Astrocyte of the spinal cord (primary cell): ENCODE data around the gene HMGXB4.

ENCODE experiments used
- DNase-seq: peaks from one replicate; pipeline ENCODE4 v3.0.0; 2011; ENCODE audit warnings: low read depth, low spot score
- H3K4me3 ChIP-seq: 2 replicates; pipeline ENCODE4 v1.5.1; 2011; ENCODE audit warnings: low read depth, mild to moderate bottlenecking, low read length, moderate library complexity
- in situ Hi-C: cut with HindIII; loops from 2 replicates; pipeline ENCODE4 v1.10.0; 2017; ENCODE audit warnings: low sequenced_read_pairs
- TF ChIP-seq, protein P1 (sequence below): IDR thresholded peaks from 2 replicates; pipeline ENCODE4 v1.5.1; 2012; ENCODE audit warnings: low read depth, mild to moderate bottlenecking, low read length, inconsistent platforms

The HMGXB4 gene

DNA sequence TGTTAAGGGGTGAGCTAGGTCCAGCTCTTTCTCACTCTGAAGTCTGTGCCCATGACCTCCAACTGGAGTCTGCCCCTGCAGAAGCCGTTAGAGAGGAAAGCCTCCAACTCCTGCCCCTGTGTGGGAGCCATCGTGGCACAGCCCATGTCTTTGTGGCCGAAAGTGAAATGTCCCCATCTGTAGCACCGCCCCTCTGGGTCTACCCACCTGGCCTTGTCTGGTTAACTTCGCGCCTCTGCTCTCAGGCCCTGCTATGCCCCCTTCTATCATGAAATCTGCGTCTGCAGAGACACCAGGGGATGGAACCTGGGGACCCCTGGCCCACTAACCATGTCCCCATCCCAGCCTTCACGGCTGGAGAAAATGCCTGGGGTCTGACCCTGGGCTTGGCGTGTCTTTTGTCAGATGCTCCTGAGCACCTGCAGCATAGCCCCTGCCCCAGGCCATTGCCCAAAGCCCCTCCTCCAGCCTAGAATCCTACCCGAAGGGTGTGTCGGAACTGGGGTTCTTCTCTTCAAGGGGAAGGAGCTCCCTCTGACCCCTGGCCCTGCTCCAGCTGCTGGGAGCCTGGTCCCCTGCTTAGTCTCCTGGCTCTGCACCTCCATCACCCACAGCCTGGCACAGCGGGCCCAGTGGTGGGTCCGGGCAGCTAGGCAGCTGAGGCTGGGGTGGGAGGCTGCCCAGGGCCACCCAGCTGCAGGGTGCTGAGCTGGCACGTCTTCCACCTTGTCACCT lies 87.8 kb downstream of the HMGXB4 start:
- no peak for DNase-seq
- no peak overlapping the region for H3K4me3 ChIP-seq
- in situ Hi-C loops: no loop called here
- TF ChIP-seq, protein P1, sequence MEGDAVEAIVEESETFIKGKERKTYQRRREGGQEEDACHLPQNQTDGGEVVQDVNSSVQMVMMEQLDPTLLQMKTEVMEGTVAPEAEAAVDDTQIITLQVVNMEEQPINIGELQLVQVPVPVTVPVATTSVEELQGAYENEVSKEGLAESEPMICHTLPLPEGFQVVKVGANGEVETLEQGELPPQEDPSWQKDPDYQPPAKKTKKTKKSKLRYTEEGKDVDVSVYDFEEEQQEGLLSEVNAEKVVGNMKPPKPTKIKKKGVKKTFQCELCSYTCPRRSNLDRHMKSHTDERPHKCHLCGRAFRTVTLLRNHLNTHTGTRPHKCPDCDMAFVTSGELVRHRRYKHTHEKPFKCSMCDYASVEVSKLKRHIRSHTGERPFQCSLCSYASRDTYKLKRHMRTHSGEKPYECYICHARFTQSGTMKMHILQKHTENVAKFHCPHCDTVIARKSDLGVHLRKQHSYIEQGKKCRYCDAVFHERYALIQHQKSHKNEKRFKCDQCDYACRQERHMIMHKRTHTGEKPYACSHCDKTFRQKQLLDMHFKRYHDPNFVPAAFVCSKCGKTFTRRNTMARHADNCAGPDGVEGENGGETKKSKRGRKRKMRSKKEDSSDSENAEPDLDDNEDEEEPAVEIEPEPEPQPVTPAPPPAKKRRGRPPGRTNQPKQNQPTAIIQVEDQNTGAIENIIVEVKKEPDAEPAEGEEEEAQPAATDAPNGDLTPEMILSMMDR: no peak
